GM12872 (cell line): ENCODE results near the gene TRERF1.

Source experiments
- TF ChIP-seq, protein P1 (sequence below): IDR thresholded peaks from 3 replicates; pipeline ENCODE4 v1.5.1; 2011; ENCODE audit warnings: low read depth, mild to moderate bottlenecking, low read length, moderate library complexity; ENCODE audit not compliant: insufficient read depth

The TRERF1 gene

DNA sequence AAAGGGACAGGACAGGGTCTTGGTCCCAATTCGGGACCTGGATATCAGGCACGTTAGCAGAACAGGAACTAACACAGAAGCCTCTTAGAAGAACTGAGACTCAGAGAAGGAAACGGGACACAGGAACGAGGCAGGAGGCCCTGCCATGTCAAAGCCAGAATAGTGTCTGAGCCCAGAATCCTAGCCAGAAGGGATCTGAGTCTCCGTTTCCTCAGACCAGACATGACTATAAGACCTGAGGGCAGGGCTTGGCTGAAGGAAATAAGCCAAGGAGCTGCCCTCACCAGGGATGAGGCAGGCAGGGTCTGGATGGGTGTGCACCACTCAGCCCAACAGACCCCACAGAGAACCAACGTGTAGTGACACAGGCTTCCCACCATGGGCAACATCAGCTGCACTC is 40.3 kb downstream of the TRERF1 start:
- TF ChIP-seq, protein P1, sequence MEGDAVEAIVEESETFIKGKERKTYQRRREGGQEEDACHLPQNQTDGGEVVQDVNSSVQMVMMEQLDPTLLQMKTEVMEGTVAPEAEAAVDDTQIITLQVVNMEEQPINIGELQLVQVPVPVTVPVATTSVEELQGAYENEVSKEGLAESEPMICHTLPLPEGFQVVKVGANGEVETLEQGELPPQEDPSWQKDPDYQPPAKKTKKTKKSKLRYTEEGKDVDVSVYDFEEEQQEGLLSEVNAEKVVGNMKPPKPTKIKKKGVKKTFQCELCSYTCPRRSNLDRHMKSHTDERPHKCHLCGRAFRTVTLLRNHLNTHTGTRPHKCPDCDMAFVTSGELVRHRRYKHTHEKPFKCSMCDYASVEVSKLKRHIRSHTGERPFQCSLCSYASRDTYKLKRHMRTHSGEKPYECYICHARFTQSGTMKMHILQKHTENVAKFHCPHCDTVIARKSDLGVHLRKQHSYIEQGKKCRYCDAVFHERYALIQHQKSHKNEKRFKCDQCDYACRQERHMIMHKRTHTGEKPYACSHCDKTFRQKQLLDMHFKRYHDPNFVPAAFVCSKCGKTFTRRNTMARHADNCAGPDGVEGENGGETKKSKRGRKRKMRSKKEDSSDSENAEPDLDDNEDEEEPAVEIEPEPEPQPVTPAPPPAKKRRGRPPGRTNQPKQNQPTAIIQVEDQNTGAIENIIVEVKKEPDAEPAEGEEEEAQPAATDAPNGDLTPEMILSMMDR: no peak

DNA sequence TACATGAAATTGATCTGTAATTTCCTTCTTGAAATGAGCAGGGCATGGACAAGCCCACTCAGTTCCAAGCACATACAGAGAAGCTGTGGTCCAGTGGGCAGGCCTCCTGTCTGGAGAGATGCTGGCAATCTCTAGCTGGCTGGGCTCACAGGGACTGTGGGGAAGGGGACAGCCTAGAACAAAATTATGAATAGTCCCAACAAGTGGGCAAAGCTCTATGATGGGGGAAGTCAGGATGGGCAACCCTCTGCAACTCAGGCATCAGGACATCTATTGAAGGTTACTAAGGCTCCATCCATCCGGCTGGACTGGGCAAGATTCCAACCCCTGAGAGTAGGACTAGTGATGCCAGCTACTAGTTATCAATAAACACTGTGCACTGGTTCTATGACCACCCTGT is 40.9 kb downstream of the TRERF1 start:
- TF ChIP-seq, protein P1: no peak

DNA sequence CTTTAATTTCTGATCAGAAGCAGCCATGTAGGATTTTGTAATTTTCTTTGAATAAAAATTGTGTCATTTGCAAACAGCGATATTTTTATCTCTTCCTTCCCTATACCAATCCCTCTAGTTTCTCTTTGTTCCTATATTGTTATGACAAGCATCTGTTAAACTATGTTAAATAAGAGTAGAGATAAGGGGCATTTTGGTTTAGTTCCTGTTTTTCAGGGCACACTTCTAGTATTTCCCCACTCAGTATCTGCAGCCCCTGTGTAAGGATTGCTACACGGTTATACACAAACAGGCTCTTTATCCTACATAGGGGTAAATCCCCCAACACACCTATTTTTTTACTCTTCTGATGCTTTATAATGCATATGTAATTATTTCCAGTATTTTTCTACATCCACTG is 42.1 kb downstream of the TRERF1 start:
- TF ChIP-seq, protein P1: no peak

DNA sequence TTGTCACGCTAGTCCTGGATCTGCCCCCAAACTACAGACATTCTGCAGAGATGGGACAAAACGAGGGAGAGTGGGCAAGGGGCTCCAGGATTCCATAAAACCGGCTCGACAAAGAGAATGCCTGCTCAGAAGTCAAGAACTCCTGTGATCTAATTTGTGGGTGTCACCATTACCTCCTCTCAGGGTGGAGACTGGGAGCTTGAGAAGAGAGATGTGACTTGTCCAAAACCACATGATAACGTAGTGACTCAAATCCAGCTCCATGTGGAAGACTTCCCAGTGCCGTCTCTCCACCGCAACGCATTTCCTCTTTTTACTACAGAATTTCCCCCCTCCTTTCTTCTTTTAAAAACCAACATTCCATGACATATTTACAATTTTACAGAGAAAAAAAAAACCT is 44.3 kb downstream of the TRERF1 start:
- TF ChIP-seq, protein P1: no peak

DNA sequence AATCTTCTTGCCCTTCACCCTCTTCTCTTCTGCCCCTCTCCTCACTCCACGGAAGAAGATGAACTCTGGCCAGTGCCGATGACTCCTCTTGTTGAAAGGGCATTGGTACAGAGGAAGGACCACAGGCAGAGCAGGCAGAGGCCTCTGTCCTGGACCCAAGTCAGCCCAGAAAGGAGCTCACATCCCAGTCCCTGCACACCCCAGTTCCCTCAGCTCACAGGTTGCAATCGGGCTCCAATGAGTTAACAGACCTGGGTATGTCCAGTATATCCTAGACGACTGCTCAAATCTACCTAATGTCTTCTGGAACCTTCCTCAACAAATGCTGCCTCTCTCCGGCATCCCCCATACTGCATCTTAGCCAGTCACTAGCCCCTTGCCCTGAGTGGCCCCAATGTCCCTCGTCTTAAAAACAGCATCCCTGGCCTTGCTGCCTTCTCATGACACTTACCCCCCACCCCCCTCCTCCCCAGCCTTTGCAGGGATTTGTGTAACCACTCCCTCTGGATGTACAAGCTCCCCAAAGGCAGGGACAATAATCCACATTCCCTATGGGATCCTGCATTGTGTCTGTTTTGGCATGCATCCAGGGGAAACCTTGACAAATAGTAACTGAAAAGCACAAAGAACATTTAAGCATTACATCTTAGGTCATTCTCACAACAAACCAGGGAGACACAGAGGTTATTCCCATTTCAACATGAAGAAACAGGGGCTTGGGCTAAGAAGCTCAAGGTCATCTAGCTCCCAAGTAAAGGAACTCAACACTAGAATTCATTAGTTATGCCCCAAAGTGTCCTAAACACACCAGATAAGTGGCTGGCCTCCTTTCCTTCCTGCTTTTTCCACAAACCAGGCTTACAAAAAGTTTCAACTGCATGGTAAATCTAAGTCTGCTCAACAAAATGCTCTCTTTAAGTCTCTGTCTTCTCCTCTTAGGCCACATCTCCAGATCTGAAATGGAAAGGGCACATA is 45.1 kb downstream of the TRERF1 start:
- TF ChIP-seq, protein P1: no peak

DNA sequence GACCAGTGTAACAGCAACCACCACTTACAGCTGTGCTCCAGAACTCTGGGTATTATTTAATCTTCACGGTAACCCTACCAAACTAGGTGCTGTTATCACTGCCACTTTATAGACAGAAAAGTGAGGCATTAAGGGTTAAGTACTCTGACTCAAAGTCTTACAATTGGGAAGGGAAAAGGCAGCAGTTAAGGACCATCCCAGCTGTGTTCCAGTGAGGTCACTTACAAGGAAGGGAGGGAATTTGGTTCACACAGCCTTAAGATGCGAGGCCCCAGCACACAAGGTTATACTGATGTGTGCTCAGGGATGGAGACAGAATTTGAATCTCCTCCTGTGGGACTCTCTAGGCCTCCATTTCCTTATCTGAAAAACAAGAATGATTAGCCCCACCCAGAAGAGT is 46.7 kb downstream of the TRERF1 start:
- TF ChIP-seq, protein P1: no peak

DNA sequence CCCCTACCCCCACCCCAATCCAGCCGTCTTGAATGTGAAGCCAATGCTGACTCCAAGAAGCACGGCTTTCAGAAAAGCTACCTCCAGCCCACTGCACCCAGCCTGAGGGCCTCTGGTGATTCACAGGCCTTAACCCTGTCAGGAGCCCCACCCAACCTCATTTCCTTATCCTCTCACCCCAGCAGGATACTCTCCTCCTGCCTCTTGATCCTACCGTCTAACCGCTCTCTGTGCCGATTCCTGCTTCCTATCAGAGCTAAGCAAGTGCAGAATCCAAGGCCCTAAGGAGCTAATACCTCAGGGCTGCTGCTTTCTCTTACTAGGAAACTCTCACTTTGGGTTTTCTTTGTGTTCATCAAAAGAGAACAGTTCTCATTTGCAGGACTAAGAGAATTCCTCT is 47.2 kb downstream of the TRERF1 start:
- TF ChIP-seq, protein P1: no peak
